Activated B cell treated with CpG ODN at 0.5 μM for 24 hours (primary cell): Measurements from ENCODE around the gene KDM4C. TPM values are rescaled to one million over a fixed set of nuclear protein-coding genes. Genes with fewer than 3 reads are reported as not detected.

Experiments used
- ATAC-seq: fragments of 200-7000 bp; cut with Tn5 transposase; one replicate; pipeline ENCODE4 v1.10.0; 2021; ENCODE audit warnings: low read depth, mild to moderate bottlenecking, moderate library complexity
- CTCF ChIA-PET: fragments of 350-600 bp; sonication (Branson Sonifier 250); formaldehyde crosslinking; loops from one replicate; lab custom pipeline; 2021; ENCODE audit warnings: antibody characterized with exemption; lab: Charles Lee
- POLR2A ChIA-PET: fragments of 350-600 bp; sonication (Branson Sonifier 250); formaldehyde crosslinking; loops from one replicate; lab custom pipeline; 2021; ENCODE audit warnings: antibody characterized with exemption; lab: Charles Lee
- DNase-seq: peaks from one replicate; pipeline ENCODE4 v3.0.0; 2022
- H3K27ac Mint-ChIP-seq: one replicate; pipeline ENCODE4 v1.8.0; 2020; ENCODE audit warnings: mixed read lengths
- H3K27me3 Mint-ChIP-seq: one replicate; pipeline ENCODE4 v1.8.0; 2021; ENCODE audit warnings: mixed read lengths
- H3K36me3 Mint-ChIP-seq: one replicate; pipeline ENCODE4 v1.8.0; 2021; ENCODE audit warnings: low read depth, mixed read lengths
- H3K4me1 Mint-ChIP-seq: one replicate; pipeline ENCODE4 v1.8.0; 2021; ENCODE audit warnings: mixed read lengths
- H3K4me3 Mint-ChIP-seq: one replicate; pipeline ENCODE4 v1.8.0; 2020; ENCODE audit warnings: mild to moderate bottlenecking, mixed read lengths
- H3K9me3 Mint-ChIP-seq: one replicate; pipeline ENCODE4 v1.8.0; 2020; ENCODE audit warnings: mixed read lengths
- CTCF ChIP-seq: fragments of 200-600 bp; IDR thresholded peaks from one replicate; pipeline ENCODE4 v1.8.0; 2022; ENCODE audit warnings: antibody characterized with exemption, mild to moderate bottlenecking
- intact Hi-C: fragments of 100-400 bp; cut with micrococcal nuclease; formaldehyde crosslinking; loops from one replicate; pipeline ENCODE4 v1.15.1; 2024
- total RNA-seq: library from RNA; stranded (reverse); gene quantifications from 2 replicates; pipeline ENCODE4 v1.2.3, GENCODE V29; 2022

KDM4C gene
- total RNA-seq, 1 donor from 2014 or later: 113 TPM

- Mint-ChIP-seq H3K4me3 (no peak overlapping the region), H3K36me3 (peaks cover 34% of the 10 kb centered on the region), H3K4me1 (peaks cover 22% of the 10 kb centered on the region), H3K27ac (no peak overlapping the region), H3K27me3 (no peaks in the 10 kb centered on the region), H3K9me3 (no peaks in the 10 kb centered on the region)
- intact Hi-C loops: loop anchor here (2.0 kb wide), 1 partner anchor 14 kb away; no protein-coding TSS in a partner anchor
- ATAC-seq: no peak
- ChIA-PET POLR2A (no interaction called here), CTCF (no interaction called here)
- DNase-seq: no peak
- TF ChIP-seq CTCF: no peak
Measured at GRCh38 chr9:6960777-6961176, 203.0 kb downstream of the KDM4C start.

- DNase-seq: no peak
- intact Hi-C loops: loop anchor here (2.0 kb wide), 1 partner anchor 13 kb away; no protein-coding TSS in a partner anchor
- H3K9me3 Mint-ChIP-seq: no peaks in the 10 kb centered on the region
- peaks cover 38% of the 10 kb centered on the region for H3K36me3 Mint-ChIP-seq
- ATAC-seq: no peak
- no peak overlapping the region for H3K4me3 Mint-ChIP-seq
- H3K4me1 Mint-ChIP-seq: peaks cover 22% of the 10 kb centered on the region
- ChIA-PET POLR2A (no interaction called here), CTCF (no interaction called here)
- peak overlapping the region; percentile 30 for H3K27ac Mint-ChIP-seq
- TF ChIP-seq CTCF: no peak
- no peaks in the 10 kb centered on the region for H3K27me3 Mint-ChIP-seq
Measured at GRCh38 chr9:6961845-6962522, 204.2 kb downstream of the KDM4C start.

GRCh38 chr9:6965566-6965965, 207.8 kb downstream of the KDM4C start:
- Mint-ChIP-seq H3K27ac (no peak overlapping the region), H3K4me1 (peaks cover 11% of the 10 kb centered on the region), H3K27me3 (no peaks in the 10 kb centered on the region), H3K36me3 (peaks cover 23% of the 10 kb centered on the region), H3K9me3 (no peaks in the 10 kb centered on the region), H3K4me3 (no peak overlapping the region)
- ATAC-seq: no peak
- TF ChIP-seq CTCF: no peak
- POLR2A ChIA-PET: no interaction called here
- CTCF ChIA-PET: no interaction called here
- no peak for DNase-seq
- intact Hi-C loops: no loop called here

- intact Hi-C loops: no loop called here
Measured at GRCh38 chr9:6968271-6968670, 210.5 kb downstream of the KDM4C start.

GRCh38 chr9:6969805-6970204, 212.0 kb downstream of the KDM4C start:
- Mint-ChIP-seq H3K9me3 (no peaks in the 10 kb centered on the region), H3K36me3 (peaks cover 22% of the 10 kb centered on the region), H3K4me3 (no peak overlapping the region), H3K4me1 (peaks cover 4% of the 10 kb centered on the region), H3K27me3 (no peaks in the 10 kb centered on the region), H3K27ac (no peak overlapping the region)
- no peak for TF ChIP-seq CTCF
- intact Hi-C loops: no loop called here
- ChIA-PET POLR2A (no interaction called here), CTCF (no interaction called here)
- ATAC-seq (no peak), DNase-seq (no peak)

More at GRCh38 chr9:6968271-6968670, 210.5 kb downstream of the KDM4C start:
- Mint-ChIP-seq H3K4me3 (no peak overlapping the region), H3K27ac (no peak overlapping the region), H3K27me3 (no peaks in the 10 kb centered on the region), H3K9me3 (no peaks in the 10 kb centered on the region), H3K4me1 (peaks cover 4% of the 10 kb centered on the region), H3K36me3 (peaks cover 17% of the 10 kb centered on the region)
- ChIA-PET POLR2A (no interaction called here), CTCF (no interaction called here)
- DNase-seq (no peak), ATAC-seq (no peak)
- no peak for TF ChIP-seq CTCF
